ENCODE results near the gene MTNR1A.

GRCh38 chr4:186543206-186543605, 12.2 kb downstream of the MTNR1A start:
- TF ChIP-seq CTCF (IDR thresholded peaks at IDR 0.05) (no peak), POLR2A (IDR thresholded peaks at IDR 0.05) (no peak), EP300 (IDR thresholded peaks at IDR 0.05) (no peak)

Data from ovary (tissue), 3 donors.